ENCODE measurements around the gene SLK.

The SLK gene

GRCh38 chr10:104013489-104013888 lies 46.5 kb downstream of the SLK start:
- TF ChIP-seq POLR2AphosphoS5 (IDR thresholded peaks at IDR 0.05; ENCODE audit: low read depth, low read length) (no peak), SIN3A (IDR thresholded peaks at IDR 0.05; ENCODE audit: borderline replicate concordance, insufficient read depth, low read length) (no peak), TAF1 (IDR thresholded peaks at IDR 0.05; ENCODE audit: borderline replicate concordance, insufficient read depth, low read length) (no peak), FOXP2 (optimal IDR thresholded peaks at IDR 0.05; ENCODE audit: borderline replicate concordance, extremely low read depth, extremely low read length, insufficient read depth) (no peak)

GRCh38 chr10:104014176-104014575 lies 47.2 kb downstream of the SLK start:
- no peak for TF ChIP-seq POLR2AphosphoS5 (IDR thresholded peaks at IDR 0.05; ENCODE audit: low read depth, low read length)
- TF ChIP-seq FOXP2 (optimal IDR thresholded peaks at IDR 0.05; ENCODE audit: borderline replicate concordance, extremely low read depth, extremely low read length, insufficient read depth): no peak
- no peak for TF ChIP-seq TAF1 (IDR thresholded peaks at IDR 0.05; ENCODE audit: borderline replicate concordance, insufficient read depth, low read length)
- no peak for TF ChIP-seq SIN3A (IDR thresholded peaks at IDR 0.05; ENCODE audit: borderline replicate concordance, insufficient read depth, low read length)
- TF ChIP-seq, protein P1, sequence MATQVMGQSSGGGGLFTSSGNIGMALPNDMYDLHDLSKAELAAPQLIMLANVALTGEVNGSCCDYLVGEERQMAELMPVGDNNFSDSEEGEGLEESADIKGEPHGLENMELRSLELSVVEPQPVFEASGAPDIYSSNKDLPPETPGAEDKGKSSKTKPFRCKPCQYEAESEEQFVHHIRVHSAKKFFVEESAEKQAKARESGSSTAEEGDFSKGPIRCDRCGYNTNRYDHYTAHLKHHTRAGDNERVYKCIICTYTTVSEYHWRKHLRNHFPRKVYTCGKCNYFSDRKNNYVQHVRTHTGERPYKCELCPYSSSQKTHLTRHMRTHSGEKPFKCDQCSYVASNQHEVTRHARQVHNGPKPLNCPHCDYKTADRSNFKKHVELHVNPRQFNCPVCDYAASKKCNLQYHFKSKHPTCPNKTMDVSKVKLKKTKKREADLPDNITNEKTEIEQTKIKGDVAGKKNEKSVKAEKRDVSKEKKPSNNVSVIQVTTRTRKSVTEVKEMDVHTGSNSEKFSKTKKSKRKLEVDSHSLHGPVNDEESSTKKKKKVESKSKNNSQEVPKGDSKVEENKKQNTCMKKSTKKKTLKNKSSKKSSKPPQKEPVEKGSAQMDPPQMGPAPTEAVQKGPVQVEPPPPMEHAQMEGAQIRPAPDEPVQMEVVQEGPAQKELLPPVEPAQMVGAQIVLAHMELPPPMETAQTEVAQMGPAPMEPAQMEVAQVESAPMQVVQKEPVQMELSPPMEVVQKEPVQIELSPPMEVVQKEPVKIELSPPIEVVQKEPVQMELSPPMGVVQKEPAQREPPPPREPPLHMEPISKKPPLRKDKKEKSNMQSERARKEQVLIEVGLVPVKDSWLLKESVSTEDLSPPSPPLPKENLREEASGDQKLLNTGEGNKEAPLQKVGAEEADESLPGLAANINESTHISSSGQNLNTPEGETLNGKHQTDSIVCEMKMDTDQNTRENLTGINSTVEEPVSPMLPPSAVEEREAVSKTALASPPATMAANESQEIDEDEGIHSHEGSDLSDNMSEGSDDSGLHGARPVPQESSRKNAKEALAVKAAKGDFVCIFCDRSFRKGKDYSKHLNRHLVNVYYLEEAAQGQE (IDR thresholded peaks at IDR 0.05; ENCODE audit: insufficient read depth in 1 of 2, low read depth in 2 of 2, low read length in 2 of 2): no peak

DNA sequence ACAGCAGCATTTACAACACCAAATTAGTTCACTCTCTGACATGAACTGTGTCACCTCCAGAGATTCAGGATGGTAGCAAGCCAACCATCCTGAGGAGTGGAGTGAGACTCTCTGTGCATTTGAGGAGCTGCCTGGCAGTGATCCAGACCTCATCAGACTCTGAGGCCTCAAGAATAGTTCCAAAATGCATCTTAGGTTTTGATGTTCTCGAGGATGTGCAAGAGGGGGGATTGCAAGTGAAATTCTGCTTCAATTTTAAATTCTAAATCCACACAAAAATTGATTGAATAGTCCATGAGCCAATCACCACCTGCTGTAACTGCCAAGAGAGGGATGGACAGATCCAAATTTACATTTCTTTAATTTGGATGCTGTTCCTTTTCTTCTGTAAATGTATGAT lies 49.7 kb downstream of the SLK start:
- TF ChIP-seq SIN3A (IDR thresholded peaks at IDR 0.05; ENCODE audit: borderline replicate concordance, insufficient read depth, low read length) (no peak), FOXP2 (optimal IDR thresholded peaks at IDR 0.05; ENCODE audit: borderline replicate concordance, extremely low read depth, extremely low read length, insufficient read depth) (no peak)

- no peak for TF ChIP-seq FOXP2 (optimal IDR thresholded peaks at IDR 0.05; ENCODE audit: borderline replicate concordance, extremely low read depth, extremely low read length, insufficient read depth)
Measured at GRCh38 chr10:104018471-104018870, 51.5 kb downstream of the SLK start.

DNA sequence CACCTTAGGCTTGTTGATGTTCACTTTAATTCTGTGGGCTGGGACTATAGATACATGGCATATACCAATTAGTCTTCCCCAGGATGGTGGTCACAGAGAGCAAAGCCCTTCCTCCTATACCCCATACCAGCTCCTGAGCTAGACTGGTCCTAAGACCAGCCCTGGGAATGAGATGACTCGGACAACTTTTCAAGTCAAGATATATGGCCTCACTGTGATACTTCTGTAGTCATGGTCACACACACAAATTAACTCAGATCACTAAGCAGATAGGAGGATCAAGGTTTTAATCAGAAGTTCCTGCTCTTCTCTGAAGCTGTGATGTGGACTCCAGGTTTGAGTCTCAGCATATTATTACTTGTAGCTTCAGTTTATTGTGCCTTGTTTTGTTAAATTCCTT lies 53.1 kb downstream of the SLK start:
- TF ChIP-seq FOXP2 (optimal IDR thresholded peaks at IDR 0.05; ENCODE audit: borderline replicate concordance, extremely low read depth, extremely low read length, insufficient read depth): no peak

- TF ChIP-seq, protein P1 (IDR thresholded peaks at IDR 0.05; ENCODE audit: insufficient read depth in 1 of 2, low read depth in 2 of 2, low read length in 2 of 2): no peak
- TF ChIP-seq TAF1 (IDR thresholded peaks at IDR 0.05; ENCODE audit: borderline replicate concordance, insufficient read depth, low read length) (no peak), POLR2AphosphoS5 (IDR thresholded peaks at IDR 0.05; ENCODE audit: low read depth, low read length) (no peak), FOXP2 (optimal IDR thresholded peaks at IDR 0.05; ENCODE audit: borderline replicate concordance, extremely low read depth, extremely low read length, insufficient read depth) (no peak), SIN3A (IDR thresholded peaks at IDR 0.05; ENCODE audit: borderline replicate concordance, insufficient read depth, low read length) (no peak)
Measured at GRCh38 chr10:104021246-104021645, 54.3 kb downstream of the SLK start.

DNA sequence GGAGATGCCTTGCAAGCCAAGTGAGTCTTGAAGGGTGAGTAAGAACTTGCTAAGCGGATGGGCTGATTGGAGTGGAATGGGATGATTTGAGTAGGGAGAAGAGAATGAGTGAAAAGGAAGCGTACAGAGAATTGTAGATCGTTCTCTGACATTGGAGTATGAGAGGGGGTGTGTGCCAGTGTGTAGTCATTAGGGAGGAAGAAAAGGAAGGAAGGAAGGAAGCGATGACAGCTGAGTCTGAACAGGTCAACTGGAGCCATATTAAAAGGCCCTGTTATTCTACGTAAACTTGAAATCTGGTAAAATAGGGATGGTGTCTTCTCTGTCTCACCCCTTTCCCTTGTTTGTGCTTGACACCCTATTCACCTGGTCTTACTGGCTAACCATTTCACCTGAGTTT lies 55.1 kb downstream of the SLK start:
- no peak for TF ChIP-seq FOXP2 (optimal IDR thresholded peaks at IDR 0.05; ENCODE audit: borderline replicate concordance, extremely low read depth, extremely low read length, insufficient read depth)
- no peak for TF ChIP-seq SIN3A (IDR thresholded peaks at IDR 0.05; ENCODE audit: borderline replicate concordance, insufficient read depth, low read length)
- TF ChIP-seq, protein P1 (IDR thresholded peaks at IDR 0.05; ENCODE audit: insufficient read depth in 1 of 2, low read depth in 2 of 2, low read length in 2 of 2): no peak
- TF ChIP-seq TAF1 (IDR thresholded peaks at IDR 0.05; ENCODE audit: borderline replicate concordance, insufficient read depth, low read length): no peak
- no peak for TF ChIP-seq POLR2AphosphoS5 (IDR thresholded peaks at IDR 0.05; ENCODE audit: low read depth, low read length)

All from PFSK-1 (cell line).